Thoracic aorta (tissue), 2 donors: Measurements from ENCODE around the gene MKLN1. TPM values are rescaled to one million over a fixed set of nuclear protein-coding genes. Genes with fewer than 3 reads are reported as not detected.

ENCODE experiments used
- ATAC-seq: fragments of 150-250 bp; one replicate; pipeline ENCODE4 v1.8.0; 2017; ENCODE audit warnings: low read depth; ENCODE audit not compliant: insufficient number of reproducible peaks, low FRiP score
- DNase-seq: peaks from one replicate; pipeline ENCODE4 v3.0.0-alpha.2; 2020; ENCODE audit warnings: low spot score
- H3K27ac ChIP-seq, 2 donors: fragments of 200-600 bp; sonication (generic); 1 replicate in 1 of 2; 2 replicates in 1 of 2; pipeline ENCODE4 v1.5.1; 2016; ENCODE audit warnings: mild to moderate bottlenecking in 2 of 2, moderate library complexity in 2 of 2
- H3K27me3 ChIP-seq: fragments of 200-600 bp; sonication (generic); replicated peaks from 2 replicates; pipeline ENCODE4 v1.6.0; 2016; ENCODE audit warnings: mild to moderate bottlenecking; ENCODE audit not compliant: insufficient read depth
- H3K36me3 ChIP-seq: fragments of 200-600 bp; sonication (generic); one replicate; pipeline ENCODE4 v1.5.1; 2016
- H3K4me1 ChIP-seq, 2 donors: fragments of 200-600 bp; sonication (generic); 1 replicate in 1 of 2; 2 replicates in 1 of 2; pipeline versions ENCODE4 v1.5.1 to v1.6.0; 2016; ENCODE audit warnings: low read depth in 2 of 2, mild to moderate bottlenecking in 1 of 2; ENCODE audit not compliant: control insufficient read depth in 1 of 2
- H3K4me3 ChIP-seq: fragments of 200-600 bp; sonication (generic); 2 replicates; pipeline ENCODE4 v1.5.1; 2016; ENCODE audit warnings: mild to moderate bottlenecking
- H3K9me3 ChIP-seq: fragments of 200-600 bp; sonication (generic); 2 replicates; pipeline ENCODE4 v1.5.1; 2016
- total RNA-seq, 2 donors: library from RNA; depleted of rRNA; stranded (reverse); fragments of >200 nt; gene quantifications; one replicate each; pipeline versions ENCODE4 v1.1.0 to v1.2.3, GENCODE V29; 2016
- TF ChIP-seq, protein P1 (sequence below): fragments of 200-600 bp; sonication (generic); IDR thresholded peaks from one replicate; pipeline ENCODE4 v1.5.1; 2019; ENCODE audit warnings: antibody characterized with exemption

MKLN1 gene
- total RNA-seq, 2 donors from 2014 or later = 56.7 to 82.4 TPM

GRCh38 chr7:131471250-131472004 lies 143.8 kb downstream of the MKLN1 start:
- H3K27me3 ChIP-seq = no peaks in the 10 kb centered on the region
- H3K9me3 ChIP-seq = no peaks in the 10 kb centered on the region
- no peak overlapping the region for H3K4me3 ChIP-seq
- peaks cover 6% of the 10 kb centered on the region for H3K36me3 ChIP-seq
- TF ChIP-seq, protein P1, sequence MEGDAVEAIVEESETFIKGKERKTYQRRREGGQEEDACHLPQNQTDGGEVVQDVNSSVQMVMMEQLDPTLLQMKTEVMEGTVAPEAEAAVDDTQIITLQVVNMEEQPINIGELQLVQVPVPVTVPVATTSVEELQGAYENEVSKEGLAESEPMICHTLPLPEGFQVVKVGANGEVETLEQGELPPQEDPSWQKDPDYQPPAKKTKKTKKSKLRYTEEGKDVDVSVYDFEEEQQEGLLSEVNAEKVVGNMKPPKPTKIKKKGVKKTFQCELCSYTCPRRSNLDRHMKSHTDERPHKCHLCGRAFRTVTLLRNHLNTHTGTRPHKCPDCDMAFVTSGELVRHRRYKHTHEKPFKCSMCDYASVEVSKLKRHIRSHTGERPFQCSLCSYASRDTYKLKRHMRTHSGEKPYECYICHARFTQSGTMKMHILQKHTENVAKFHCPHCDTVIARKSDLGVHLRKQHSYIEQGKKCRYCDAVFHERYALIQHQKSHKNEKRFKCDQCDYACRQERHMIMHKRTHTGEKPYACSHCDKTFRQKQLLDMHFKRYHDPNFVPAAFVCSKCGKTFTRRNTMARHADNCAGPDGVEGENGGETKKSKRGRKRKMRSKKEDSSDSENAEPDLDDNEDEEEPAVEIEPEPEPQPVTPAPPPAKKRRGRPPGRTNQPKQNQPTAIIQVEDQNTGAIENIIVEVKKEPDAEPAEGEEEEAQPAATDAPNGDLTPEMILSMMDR = no peak
- ATAC-seq = peak; percentile 50
- DNase-seq = no peak
- H3K4me1 ChIP-seq = peaks cover 10 to 18% of the 10 kb centered on the region in 2 donors
- H3K27ac ChIP-seq = peak overlapping the region; percentile 10 to 66

- Histone ChIP-seq H3K4me1 (peaks cover 18 to 24% of the 10 kb centered on the region in 2 donors), H3K9me3 (no peaks in the 10 kb centered on the region), H3K4me3 (no peak overlapping the region), H3K27me3 (no peaks in the 10 kb centered on the region), H3K36me3 (no peaks in the 10 kb centered on the region), H3K27ac (no peak overlapping the region)
- ATAC-seq (no peak), DNase-seq (no peak)
- TF ChIP-seq, protein P1 = no peak
Observed at GRCh38 chr7:131476740-131477139, 149.1 kb downstream of the MKLN1 start.

DNA sequence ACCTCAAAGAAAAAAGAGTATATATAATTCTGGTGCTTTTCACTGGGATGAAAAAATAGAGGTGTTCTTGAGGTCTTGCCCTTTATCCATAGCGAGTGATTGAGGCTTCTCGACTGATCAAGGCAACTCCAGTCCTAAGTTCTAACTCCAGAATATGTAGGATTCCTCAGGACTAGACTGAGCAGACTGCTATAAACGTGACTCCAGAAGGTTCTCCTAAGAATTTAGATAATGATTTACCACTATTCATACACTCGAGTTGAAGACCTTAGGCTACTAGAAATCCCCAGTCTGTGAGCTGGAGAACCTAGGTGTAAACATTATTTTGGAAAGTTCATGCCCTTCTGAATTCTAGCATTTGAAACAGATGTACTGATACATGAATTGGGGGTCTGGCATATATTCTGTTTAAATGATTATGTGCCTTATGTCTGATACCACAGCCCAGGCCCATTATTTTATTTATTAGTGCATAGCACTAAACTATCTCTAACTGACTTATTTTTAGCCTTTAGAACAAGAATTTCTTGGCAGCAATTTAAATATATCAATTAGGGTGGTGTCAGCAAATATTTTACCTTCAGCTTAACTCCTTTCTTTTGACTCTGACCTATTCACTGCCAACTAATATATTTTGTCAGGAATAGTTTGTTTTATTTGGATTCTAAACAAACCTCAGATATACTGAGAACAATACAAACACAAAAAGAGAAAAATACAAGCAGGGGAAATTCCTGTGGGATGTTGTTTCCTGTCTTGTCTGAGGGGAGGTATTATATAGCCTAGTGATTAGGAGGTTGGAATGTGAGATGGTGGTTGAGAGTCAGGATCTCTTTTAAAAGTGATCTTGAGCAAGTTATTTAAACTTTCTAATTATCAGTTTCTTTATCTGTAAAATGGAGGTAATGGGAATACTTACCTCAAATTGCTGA lies 153.0 kb downstream of the MKLN1 start:
- ATAC-seq = no peak
- Histone ChIP-seq H3K36me3 (no peaks in the 10 kb centered on the region), H3K4me1 (peaks cover 9 to 17% of the 10 kb centered on the region in 2 donors), H3K9me3 (no peaks in the 10 kb centered on the region), H3K27me3 (no peaks in the 10 kb centered on the region), H3K4me3 (no peak overlapping the region), H3K27ac (no peak overlapping the region)
- DNase-seq = no peak
- TF ChIP-seq, protein P1 = no peak

DNA sequence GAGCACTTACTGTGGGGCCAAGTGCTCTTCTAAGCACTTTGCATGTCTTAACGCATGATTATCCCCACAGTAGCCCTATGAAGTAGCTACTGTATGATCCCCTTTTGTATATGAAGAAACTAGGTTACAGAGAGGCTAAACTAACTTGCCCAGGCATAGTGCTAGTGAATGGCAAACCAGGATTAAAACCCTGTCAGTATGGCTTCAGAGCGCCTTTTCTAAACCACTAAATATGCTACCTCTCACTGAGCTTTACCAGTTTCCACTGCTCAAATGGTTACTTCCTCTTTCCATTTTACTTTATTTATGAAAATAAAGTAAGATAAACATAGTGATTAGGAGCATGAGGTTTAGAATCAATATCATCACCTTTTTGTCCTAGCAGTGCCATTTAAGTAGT lies 155.1 kb downstream of the MKLN1 start:
- TF ChIP-seq, protein P1 = no peak
- H3K27ac ChIP-seq = no peak overlapping the region
- ATAC-seq (no peak), DNase-seq (no peak)
- H3K36me3 ChIP-seq = no peaks in the 10 kb centered on the region
- peaks cover 18 to 30% of the 10 kb centered on the region in 2 donors for H3K4me1 ChIP-seq
- no peaks in the 10 kb centered on the region for H3K27me3 ChIP-seq
- H3K9me3 ChIP-seq = no peaks in the 10 kb centered on the region
- H3K4me3 ChIP-seq = no peak overlapping the region

GRCh38 chr7:131483586-131483985 lies 155.9 kb downstream of the MKLN1 start:
- no peak overlapping the region for H3K4me3 ChIP-seq
- DNase-seq (no peak), ATAC-seq (no peak)
- peaks cover 18 to 30% of the 10 kb centered on the region in 2 donors for H3K4me1 ChIP-seq
- TF ChIP-seq, protein P1 = no peak
- H3K27me3 ChIP-seq = no peaks in the 10 kb centered on the region
- H3K9me3 ChIP-seq = no peaks in the 10 kb centered on the region
- H3K27ac ChIP-seq = no peak overlapping the region
- no peaks in the 10 kb centered on the region for H3K36me3 ChIP-seq
